Mesodermal cell (in vitro differentiated cells): Measurements from ENCODE around the gene CIRBP.

Experiments
- H3K27ac ChIP-seq: 2 replicates; pipeline ENCODE4 v1.7.0; 2013; ENCODE audit warnings: mild to moderate bottlenecking, low read depth, low read length, moderate library complexity; ENCODE audit not compliant: severe bottlenecking
- H3K36me3 ChIP-seq: 2 replicates; pipeline ENCODE4 v1.7.1; 2013; ENCODE audit warnings: mild to moderate bottlenecking, low read length, moderate library complexity; ENCODE audit not compliant: control insufficient read depth, insufficient read depth
- H3K4me1 ChIP-seq: one replicate; pipeline ENCODE4 v1.7.1; 2013; ENCODE audit warnings: mild to moderate bottlenecking, low read length; ENCODE audit not compliant: insufficient read depth, control insufficient read depth, poor library complexity, severe bottlenecking
- H3K4me3 ChIP-seq: 2 replicates; pipeline ENCODE4 v1.7.0; 2013; ENCODE audit warnings: low read length, control low read depth, mild to moderate bottlenecking; ENCODE audit not compliant: insufficient read depth, poor library complexity, severe bottlenecking; ENCODE audit errors: extremely low read depth
- H3K9me3 ChIP-seq: 2 replicates; pipeline ENCODE4 v1.7.1; 2013; ENCODE audit warnings: mild to moderate bottlenecking, low read length, moderate library complexity; ENCODE audit not compliant: control insufficient read depth
- WGBS, 2 experiments: methylation state at CpG; one replicate each; pipeline ENCODE4 v1.1.5; 2013; ENCODE audit warnings: missing lambda C conversion rate in 2 of 2; ENCODE audit not compliant: insufficient coverage in 2 of 2; 5-methylcytosine and 5-hydroxymethylcytosine counted together

Gene CIRBP

GRCh38 chr19:1225440-1226226 lies 43.5 kb upstream of the CIRBP start:
- Histone ChIP-seq H3K36me3 (peaks cover 62% of the 10 kb centered on the region), H3K9me3 (no peaks in the 10 kb centered on the region), H3K27ac (no peak overlapping the region), H3K4me3 (no peak overlapping the region), H3K4me1 (peaks cover 2% of the 10 kb centered on the region)
- WGBS, 2 experiments: 94 to 97% methylated on average over 21 to 25 of the region's 29 CpGs

DNA sequence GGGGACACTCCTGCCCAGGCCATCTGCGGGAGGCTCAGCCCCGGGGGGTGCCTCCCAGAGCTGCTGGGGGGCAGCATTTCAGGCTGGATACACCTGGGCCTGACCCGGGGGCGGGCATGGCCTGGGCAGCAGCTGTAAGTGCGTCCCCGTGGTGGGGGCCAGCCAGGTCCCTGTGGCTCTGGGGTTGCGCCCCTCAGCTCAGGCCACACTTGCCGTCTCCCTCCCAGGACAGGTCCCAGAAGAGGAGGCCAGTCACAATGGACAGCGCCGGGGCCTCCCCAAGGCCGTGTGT lies 43.0 kb upstream of the CIRBP start:
- 99% methylated on average over 11 of the region's 11 CpGs for WGBS, 2 experiments

DNA sequence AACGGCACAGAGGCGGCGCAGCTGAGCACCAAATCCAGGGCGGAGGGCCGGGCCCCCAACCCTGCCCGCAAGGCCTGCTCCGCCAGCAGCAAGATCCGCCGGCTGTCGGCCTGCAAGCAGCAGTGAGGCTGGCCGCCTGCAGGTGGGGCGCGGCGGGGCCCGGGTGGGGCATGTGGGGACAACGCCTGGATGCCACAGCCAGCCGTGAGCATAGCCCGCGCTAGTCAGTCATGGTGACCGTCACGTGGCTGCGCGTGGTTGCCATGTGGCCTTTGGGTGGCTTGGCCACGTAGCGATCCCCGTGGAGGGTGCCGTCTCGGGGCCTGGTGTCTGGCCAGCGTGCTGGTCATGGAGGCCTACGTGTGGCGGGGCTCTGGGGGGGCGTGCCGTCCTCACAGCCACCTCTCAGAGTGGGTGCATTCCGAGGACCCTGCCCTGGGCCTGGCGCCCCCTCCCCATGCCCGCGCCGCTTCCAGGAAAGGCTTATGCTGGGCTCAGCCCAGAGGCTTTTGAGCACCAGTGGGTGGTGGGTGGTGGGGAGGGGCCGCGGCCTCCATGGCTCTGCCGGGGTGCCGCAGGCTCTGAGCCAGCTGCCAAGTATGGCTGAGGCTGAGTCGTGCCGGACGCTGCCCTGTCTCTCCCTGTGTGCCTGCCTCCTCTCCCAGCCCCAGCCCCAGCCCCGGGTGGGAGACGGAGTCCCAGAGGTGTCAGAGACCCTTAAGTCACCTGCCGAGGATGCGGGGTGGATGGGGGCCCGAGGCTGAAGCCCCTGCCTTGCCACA lies 42.4 kb upstream of the CIRBP start:
- no peaks in the 10 kb centered on the region for H3K9me3 ChIP-seq
- H3K27ac ChIP-seq: no peak overlapping the region
- peaks cover 2% of the 10 kb centered on the region for H3K4me1 ChIP-seq
- peaks cover 60% of the 10 kb centered on the region for H3K36me3 ChIP-seq
- no peak overlapping the region for H3K4me3 ChIP-seq
- 95 to 98% methylated on average over 40 to 50 of the region's 50 CpGs for WGBS, 2 experiments

More for the DNA sequence above, 43.0 kb upstream of the CIRBP start:
- Histone ChIP-seq H3K36me3 (peaks cover 60% of the 10 kb centered on the region), H3K4me3 (no peak overlapping the region), H3K27ac (no peak overlapping the region), H3K4me1 (peaks cover 2% of the 10 kb centered on the region), H3K9me3 (no peaks in the 10 kb centered on the region)

DNA sequence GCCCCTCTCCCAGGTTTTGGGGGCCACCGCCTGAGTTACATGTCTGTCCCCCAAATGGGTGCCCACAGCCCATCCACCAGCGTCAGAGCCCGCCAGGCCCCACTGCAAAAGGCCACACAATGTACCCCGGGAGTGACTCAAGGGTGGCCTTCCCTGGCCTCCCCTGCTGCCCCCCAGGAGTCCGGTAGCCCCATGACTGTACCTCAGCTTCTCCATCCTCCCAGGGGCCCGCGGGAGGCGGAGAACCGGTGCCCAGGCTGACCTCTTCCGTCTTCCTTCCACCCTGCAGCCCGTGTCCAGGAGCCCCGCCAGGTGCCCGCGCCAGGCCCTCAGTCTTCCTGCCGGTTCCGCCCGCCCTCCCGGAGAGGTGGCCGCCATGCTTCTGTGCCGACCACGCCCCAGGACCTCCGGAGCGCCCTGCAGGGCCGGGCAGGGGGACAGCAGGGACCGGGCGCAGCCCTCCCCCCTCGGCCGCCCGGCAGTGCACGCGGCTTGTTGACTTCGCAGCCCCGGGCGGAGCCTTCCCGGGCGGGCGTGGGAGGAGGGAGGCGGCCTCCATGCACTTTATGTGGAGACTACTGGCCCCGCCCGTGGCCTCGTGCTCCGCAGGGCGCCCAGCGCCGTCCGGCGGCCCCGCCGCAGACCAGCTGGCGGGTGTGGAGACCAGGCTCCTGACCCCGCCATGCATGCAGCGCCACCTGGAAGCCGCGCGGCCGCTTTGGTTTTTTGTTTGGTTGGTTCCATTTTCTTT lies 41.7 kb upstream of the CIRBP start:
- peaks cover 58% of the 10 kb centered on the region for H3K36me3 ChIP-seq
- no peak overlapping the region for H3K4me3 ChIP-seq
- peaks cover 6% of the 10 kb centered on the region for H3K4me1 ChIP-seq
- no peak overlapping the region for H3K27ac ChIP-seq
- no peaks in the 10 kb centered on the region for H3K9me3 ChIP-seq
- WGBS, 2 experiments: 96 to 97% methylated on average over 44 to 51 of the region's 56 CpGs

DNA sequence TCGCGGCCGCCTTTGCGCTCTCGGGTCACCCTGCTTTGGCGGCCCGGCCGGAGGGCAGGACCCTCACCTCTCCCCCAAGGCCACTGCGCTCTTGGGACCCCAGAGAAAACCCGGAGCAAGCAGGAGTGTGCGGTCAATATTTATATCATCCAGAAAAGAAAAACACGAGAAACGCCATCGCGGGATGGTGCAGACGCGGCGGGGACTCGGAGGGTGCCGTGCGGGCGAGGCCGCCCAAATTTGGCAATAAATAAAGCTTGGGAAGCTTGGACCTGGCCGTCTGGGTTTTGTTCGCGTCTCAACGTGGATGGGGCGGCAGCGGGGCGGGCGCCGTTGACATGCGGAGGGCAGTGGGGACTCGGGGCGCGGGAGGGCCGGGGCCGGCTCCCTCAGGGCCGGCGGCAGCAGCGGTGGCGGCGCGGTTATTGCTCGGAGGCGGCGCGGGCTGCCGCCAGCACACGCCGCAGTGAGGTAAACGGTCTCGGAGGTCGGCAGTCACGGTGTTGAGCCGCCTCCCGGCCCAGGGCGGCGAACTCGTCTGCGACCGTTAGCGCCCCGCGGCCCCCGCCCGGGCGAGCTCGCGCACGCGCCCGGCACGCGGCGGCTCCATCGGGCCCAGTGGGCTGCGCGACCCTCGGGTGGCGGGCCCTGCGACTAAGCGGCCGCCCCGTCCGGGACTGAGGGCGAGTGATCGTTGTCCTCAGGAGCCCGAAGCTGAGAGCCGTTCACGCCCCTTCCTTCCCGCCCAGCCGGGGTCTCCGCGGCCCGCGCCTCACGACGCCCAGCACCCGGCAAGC lies 40.8 kb upstream of the CIRBP start:
- H3K4me1 ChIP-seq: peaks cover 6% of the 10 kb centered on the region
- no peak overlapping the region for H3K4me3 ChIP-seq
- WGBS, 2 experiments: 97 to 98% methylated on average over 85 to 90 of the region's 100 CpGs
- H3K36me3 ChIP-seq: peaks cover 59% of the 10 kb centered on the region
- H3K9me3 ChIP-seq: no peaks in the 10 kb centered on the region
- no peak overlapping the region for H3K27ac ChIP-seq

GRCh38 chr19:1229056-1229923 lies 39.8 kb upstream of the CIRBP start:
- 97 to 98% methylated on average over 125 to 156 of the region's 158 CpGs for WGBS, 2 experiments

DNA sequence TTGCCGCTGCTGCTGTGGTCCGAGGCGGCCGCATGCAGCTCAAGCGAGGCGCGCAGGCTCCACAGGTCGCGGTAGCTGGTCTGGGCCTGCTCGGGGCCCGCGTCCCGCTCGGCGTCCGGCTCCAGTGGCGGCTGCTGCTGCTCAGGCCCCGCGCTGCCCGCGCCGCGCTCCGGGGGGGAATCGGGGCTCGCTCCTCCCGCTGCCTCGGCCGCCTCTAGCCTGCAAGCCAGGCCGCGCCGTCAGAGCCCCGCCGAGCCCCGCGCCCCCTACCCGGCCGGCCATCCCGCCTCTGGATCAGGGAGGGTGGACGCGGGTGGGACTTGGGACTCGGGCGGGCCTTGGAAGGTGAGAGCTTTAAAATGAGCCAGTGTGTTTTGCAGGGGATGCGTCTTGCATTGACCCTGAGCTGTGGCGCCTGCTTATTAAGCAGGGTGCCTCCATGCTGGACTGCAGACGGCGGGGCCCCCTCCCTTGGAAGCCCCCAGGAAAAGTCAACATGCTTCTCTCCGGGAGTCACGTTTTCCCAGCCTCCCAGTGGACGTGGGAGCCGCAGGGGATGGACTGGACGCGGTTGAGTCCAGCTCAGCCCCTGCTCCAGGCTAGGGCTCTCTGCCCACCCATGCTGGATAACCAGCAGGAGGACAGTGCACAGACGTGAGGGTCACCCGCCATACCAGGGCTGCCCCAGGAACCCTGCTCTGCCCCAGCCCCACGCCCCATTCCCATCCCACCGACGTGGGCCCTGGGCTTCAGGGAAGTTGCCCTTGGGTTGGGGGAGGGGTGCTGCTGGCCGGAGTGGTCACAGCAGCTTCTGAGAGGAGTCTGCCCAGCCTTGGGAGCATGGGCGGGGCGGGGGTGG lies 39.0 kb upstream of the CIRBP start:
- H3K36me3 ChIP-seq: peaks cover 55% of the 10 kb centered on the region
- H3K4me3 ChIP-seq: no peak overlapping the region
- H3K4me1 ChIP-seq: peaks cover 6% of the 10 kb centered on the region
- H3K27ac ChIP-seq: no peak overlapping the region
- H3K9me3 ChIP-seq: no peaks in the 10 kb centered on the region
- WGBS, 2 experiments: 96 to 98% methylated on average over 39 to 56 of the region's 61 CpGs

More at GRCh38 chr19:1229056-1229923, 39.8 kb upstream of the CIRBP start:
- H3K4me3 ChIP-seq: no peak overlapping the region
- peaks cover 58% of the 10 kb centered on the region for H3K36me3 ChIP-seq
- no peaks in the 10 kb centered on the region for H3K9me3 ChIP-seq
- H3K27ac ChIP-seq: no peak overlapping the region
- peaks cover 6% of the 10 kb centered on the region for H3K4me1 ChIP-seq

GRCh38 chr19:1230783-1231489 lies 38.2 kb upstream of the CIRBP start:
- peaks cover 6% of the 10 kb centered on the region for H3K4me1 ChIP-seq
- 85 to 89% methylated on average over 13 to 29 of the region's 38 CpGs for WGBS, 2 experiments
- peaks cover 55% of the 10 kb centered on the region for H3K36me3 ChIP-seq
- no peak overlapping the region for H3K4me3 ChIP-seq
- H3K27ac ChIP-seq: no peak overlapping the region
- H3K9me3 ChIP-seq: no peaks in the 10 kb centered on the region
